ENCODE measurements around the gene FAM234B.

FAM234B gene

GRCh38 chr12:13124656-13125505 is 80.7 kb downstream of the FAM234B start:
- no peak for DNase-seq

GRCh38 chr12:13125996-13126395 is 81.8 kb downstream of the FAM234B start:
- DNase-seq, result no peak

- DNase-seq, result no peak
Observed at GRCh38 chr12:13126494-13126893, 82.3 kb downstream of the FAM234B start.

- no peak for DNase-seq
Observed at GRCh38 chr12:13127444-13127843, 83.3 kb downstream of the FAM234B start.

- no peak for DNase-seq
Observed at GRCh38 chr12:13128291-13128965, 84.2 kb downstream of the FAM234B start.

- DNase-seq, result no peak
Observed at GRCh38 chr12:13130981-13131380, 86.8 kb downstream of the FAM234B start.

Measured in GDM1 (cell line).